Lung (tissue), 12 donors: Measurements from ENCODE around the gene GOLPH3. TPM values are rescaled to one million over a fixed set of nuclear protein-coding genes. Genes with fewer than 3 reads are reported as not detected.

Experiments used
- ATAC-seq: fragments of 200-7000 bp; cut with Tn5 transposase; one replicate; pipeline ENCODE4 v1.9.1; 2020; ENCODE audit warnings: moderate number of reproducible peaks; ENCODE audit not compliant: insufficient read depth, low FRiP score
- DNase-seq, 3 donors: peaks; one replicate each; pipeline ENCODE4 v3.0.0-alpha.2; 2013 to 2017
- H3K27ac ChIP-seq, 2 donors: one replicate each; pipeline ENCODE4 v1.5.1; 2013; ENCODE audit warnings: mild to moderate bottlenecking in 2 of 2, moderate library complexity in 2 of 2, control low read depth in 1 of 2, inconsistent platforms in 1 of 2, low read depth in 1 of 2, low read length in 1 of 2
- H3K27me3 ChIP-seq, 3 donors: one replicate each; pipeline ENCODE4 v1.5.1; 2013; ENCODE audit warnings: low read length in 2 of 3; ENCODE audit not compliant: control insufficient read depth in 3 of 3, insufficient read depth in 3 of 3
- H3K36me3 ChIP-seq, 4 donors: one replicate each; pipeline ENCODE4 v1.5.1; 2013; ENCODE audit warnings: low read length in 4 of 4, mild to moderate bottlenecking in 1 of 4, moderate library complexity in 1 of 4; ENCODE audit not compliant: control insufficient read depth in 4 of 4, insufficient read depth in 4 of 4
- H3K4me1 ChIP-seq, 5 donors: one replicate each; pipeline ENCODE4 v1.5.1; 2013; ENCODE audit warnings: low read length in 5 of 5, mild to moderate bottlenecking in 2 of 5, moderate library complexity in 1 of 5; ENCODE audit not compliant: control insufficient read depth in 5 of 5, insufficient read depth in 5 of 5
- H3K4me3 ChIP-seq: one replicate; pipeline ENCODE4 v1.5.1; 2013; ENCODE audit warnings: mild to moderate bottlenecking, control low read depth, moderate library complexity
- H3K9ac ChIP-seq, 2 donors: one replicate each; pipeline ENCODE4 v1.5.1; 2013; ENCODE audit warnings: low read length in 2 of 2, control low read depth in 1 of 2; ENCODE audit not compliant: insufficient read depth in 1 of 2
- H3K9me3 ChIP-seq, 4 donors: one replicate each; pipeline ENCODE4 v1.5.1; 2013; ENCODE audit warnings: low read length in 3 of 4, mild to moderate bottlenecking in 1 of 4, moderate library complexity in 1 of 4; ENCODE audit not compliant: control insufficient read depth in 4 of 4, insufficient read depth in 3 of 4
- CTCF ChIP-seq: IDR thresholded peaks from 2 replicates; pipeline ENCODE4 v1.5.1; 2012; ENCODE audit warnings: mild to moderate bottlenecking; ENCODE audit errors: control extremely low read depth, extremely low read depth
- WGBS, 2 donors: extraction: QIAGEN DNeasy Blood & Tissue Kit; methylation state at CpG; one replicate each; pipeline ENCODE4 v1.1.7; 2013; 5-methylcytosine and 5-hydroxymethylcytosine counted together
- polyA plus RNA-seq, 2 donors: library from polyadenylated mRNA; stranded (reverse); fragments of 200-250 nt; gene quantifications; one replicate each; pipeline ENCODE4 v1.2.1, GENCODE V29; 2013
- total RNA-seq, 2 donors: library from RNA; depleted of rRNA in 1 of 2; stranded (reverse); fragments of >200 nt in 1 of 2; gene quantifications; one replicate each; pipeline ENCODE4 v1.2.1, GENCODE V29; 2014 to 2021
- donor health status: control.
- donor health status: control.
- donor health status: Bipolar disorder and iron deficiency.
- donor health status: healthy.
- donor health status: DM: yes; HTN: yes; CAD: no.

The GOLPH3 gene
- total and polyA plus RNA-seq, 4 donors, result 52.2 to 112 (median 69.9) TPM

GRCh38 chr5:32206053-32206452 lies 31.9 kb upstream of the GOLPH3 start:
- Histone ChIP-seq H3K9ac (no peak overlapping the region), H3K9me3 (no peaks in the 10 kb centered on the region), H3K4me1 (peaks cover 0 to 3% (median 1%) of the 10 kb centered on the region in 5 donors), H3K4me3 (no peak overlapping the region), H3K36me3 (no peaks in the 10 kb centered on the region), H3K27me3 (no peaks in the 10 kb centered on the region), H3K27ac (no peak overlapping the region)
- no peak for TF ChIP-seq CTCF
- 83 to 92% methylated on average over 5 of the region's 5 CpGs for WGBS, 2 donors
- ATAC-seq (no peak), DNase-seq (no peak)

GRCh38 chr5:32202394-32202793 lies 28.3 kb upstream of the GOLPH3 start:
- Histone ChIP-seq H3K36me3 (no peaks in the 10 kb centered on the region), H3K4me3 (no peak overlapping the region), H3K27me3 (no peaks in the 10 kb centered on the region), H3K9ac (no peak overlapping the region), H3K9me3 (no peaks in the 10 kb centered on the region), H3K27ac (no peak overlapping the region), H3K4me1 (peaks cover 0 to 8% (median 3%) of the 10 kb centered on the region in 5 donors)
- 94 to 99% methylated on average over 2 of the region's 2 CpGs for WGBS, 2 donors
- ATAC-seq, result no peak
- DNase-seq, result no peak
- TF ChIP-seq CTCF, result no peak

GRCh38 chr5:32201122-32201753 lies 27.1 kb upstream of the GOLPH3 start:
- ATAC-seq, result peak; percentile 42

More at GRCh38 chr5:32201122-32201753, 27.1 kb upstream of the GOLPH3 start:
- no peak overlapping the region for H3K9ac ChIP-seq
- peaks cover 0 to 8% (median 3%) of the 10 kb centered on the region in 5 donors for H3K4me1 ChIP-seq
- no peak overlapping the region for H3K27ac ChIP-seq
- no peaks in the 10 kb centered on the region for H3K27me3 ChIP-seq
- no peaks in the 10 kb centered on the region for H3K9me3 ChIP-seq
- no peak for TF ChIP-seq CTCF
- H3K4me3 ChIP-seq, result no peak overlapping the region
- 11 to 33% methylated on average over 3 of the region's 3 CpGs for WGBS, 2 donors
- H3K36me3 ChIP-seq, result no peaks in the 10 kb centered on the region
- peak in 1 of 3 donors; percentile 29 for DNase-seq
